Measurements from ENCODE around the gene CYP19A1. TPM values are rescaled to one million over a fixed set of nuclear protein-coding genes. Genes with fewer than 3 reads are reported as not detected.

CYP19A1 gene
- total RNA-seq, 2 experiments from 2014 or later = not detected

DNA sequence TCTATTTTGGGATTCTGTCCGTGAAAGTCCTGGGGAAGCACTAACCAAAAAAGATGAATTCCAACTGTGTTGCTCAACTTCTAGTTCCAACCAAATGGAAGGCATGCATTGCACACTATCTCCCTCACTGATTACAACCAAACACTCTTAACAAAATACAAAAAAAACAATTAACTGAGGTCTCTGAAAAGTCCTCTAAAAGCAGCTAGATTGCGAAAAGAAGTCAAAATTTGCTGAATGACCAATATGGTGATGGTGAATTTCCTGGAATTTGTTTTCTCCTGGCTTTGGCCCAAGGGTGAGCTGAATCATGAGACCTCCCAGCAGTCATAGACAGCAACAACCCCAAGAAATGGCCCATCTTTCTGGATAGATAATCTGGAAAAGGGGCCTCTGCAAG, 28.3 kb downstream of the CYP19A1 start:
- ATAC-seq (no peak), DNase-seq (no peak)
- intact Hi-C loops (cut with micrococcal nuclease) = no loop called here
- POLR2A ChIA-PET = no interaction called here
- Mint-ChIP-seq H3K27me3 (no peaks in the 10 kb centered on the region), H3K9me3 (no peaks in the 10 kb centered on the region), H3K4me3 (no peak overlapping the region), H3K4me1 (ENCODE audit: low read depth) (no peaks in the 10 kb centered on the region), H3K36me3 (ENCODE audit: low read depth) (no peaks in the 10 kb centered on the region), H3K27ac (no peak overlapping the region)
- TF ChIP-seq, protein P1, sequence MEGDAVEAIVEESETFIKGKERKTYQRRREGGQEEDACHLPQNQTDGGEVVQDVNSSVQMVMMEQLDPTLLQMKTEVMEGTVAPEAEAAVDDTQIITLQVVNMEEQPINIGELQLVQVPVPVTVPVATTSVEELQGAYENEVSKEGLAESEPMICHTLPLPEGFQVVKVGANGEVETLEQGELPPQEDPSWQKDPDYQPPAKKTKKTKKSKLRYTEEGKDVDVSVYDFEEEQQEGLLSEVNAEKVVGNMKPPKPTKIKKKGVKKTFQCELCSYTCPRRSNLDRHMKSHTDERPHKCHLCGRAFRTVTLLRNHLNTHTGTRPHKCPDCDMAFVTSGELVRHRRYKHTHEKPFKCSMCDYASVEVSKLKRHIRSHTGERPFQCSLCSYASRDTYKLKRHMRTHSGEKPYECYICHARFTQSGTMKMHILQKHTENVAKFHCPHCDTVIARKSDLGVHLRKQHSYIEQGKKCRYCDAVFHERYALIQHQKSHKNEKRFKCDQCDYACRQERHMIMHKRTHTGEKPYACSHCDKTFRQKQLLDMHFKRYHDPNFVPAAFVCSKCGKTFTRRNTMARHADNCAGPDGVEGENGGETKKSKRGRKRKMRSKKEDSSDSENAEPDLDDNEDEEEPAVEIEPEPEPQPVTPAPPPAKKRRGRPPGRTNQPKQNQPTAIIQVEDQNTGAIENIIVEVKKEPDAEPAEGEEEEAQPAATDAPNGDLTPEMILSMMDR (IDR thresholded peaks at IDR 0.05) = no peak
- CTCF ChIA-PET = no interaction called here

DNA sequence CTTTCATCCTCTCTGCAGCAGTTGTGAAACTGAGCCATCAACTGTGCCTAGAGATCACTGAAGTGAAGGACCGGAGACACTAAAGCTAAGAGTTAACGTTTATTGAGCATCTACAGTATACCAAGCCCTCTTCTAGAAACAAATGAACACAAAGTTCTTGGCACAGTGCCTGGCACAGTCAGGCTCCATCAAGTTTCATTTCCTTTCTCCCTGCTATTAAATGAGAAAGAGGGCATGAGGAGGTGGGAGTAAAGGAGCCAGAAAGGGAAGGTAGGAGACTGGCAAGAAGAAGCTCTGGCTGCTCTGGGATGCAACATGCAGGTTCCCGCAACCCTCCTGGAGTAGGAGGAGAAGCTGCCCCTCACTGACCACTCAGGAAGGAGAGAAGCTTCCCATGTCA, 30.6 kb downstream of the CYP19A1 start:
- H3K9me3 Mint-ChIP-seq = no peaks in the 10 kb centered on the region
- POLR2A ChIA-PET = no interaction called here
- no peak overlapping the region for H3K4me3 Mint-ChIP-seq
- H3K4me1 Mint-ChIP-seq (ENCODE audit: low read depth) = no peaks in the 10 kb centered on the region
- no peak for DNase-seq
- no peaks in the 10 kb centered on the region for H3K36me3 Mint-ChIP-seq (ENCODE audit: low read depth)
- ATAC-seq = no peak
- no peak overlapping the region for H3K27ac Mint-ChIP-seq
- intact Hi-C loops (cut with micrococcal nuclease) = no loop called here
- H3K27me3 Mint-ChIP-seq = peaks cover 4% of the 10 kb centered on the region
- CTCF ChIA-PET = no interaction called here
- TF ChIP-seq, protein P1 (IDR thresholded peaks at IDR 0.05) = no peak

DNA sequence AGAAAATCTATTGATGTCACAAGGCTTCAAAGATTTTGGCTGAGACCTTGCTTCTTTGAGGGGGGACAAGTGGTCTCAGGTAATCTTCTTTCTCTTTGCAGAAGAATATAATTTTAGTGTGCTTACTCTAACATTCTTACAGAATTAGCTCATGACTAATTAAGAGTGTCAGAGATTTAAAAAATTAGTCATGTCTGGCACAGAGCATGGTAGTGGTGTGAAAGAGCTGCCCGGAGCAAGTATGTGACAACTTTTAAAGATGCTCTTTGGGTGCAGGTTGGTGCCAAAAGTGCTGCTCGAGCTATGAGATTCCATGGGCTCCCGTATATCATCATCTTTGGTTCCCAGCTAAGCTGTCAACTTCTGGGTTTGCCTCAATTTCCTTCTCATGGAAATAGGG, 31.1 kb downstream of the CYP19A1 start:
- ChIA-PET POLR2A (no interaction called here), CTCF (no interaction called here)
- ATAC-seq = no peak
- Mint-ChIP-seq H3K4me3 (no peak overlapping the region), H3K9me3 (no peaks in the 10 kb centered on the region), H3K27ac (no peak overlapping the region), H3K27me3 (peaks cover 4% of the 10 kb centered on the region), H3K4me1 (ENCODE audit: low read depth) (no peaks in the 10 kb centered on the region), H3K36me3 (ENCODE audit: low read depth) (no peaks in the 10 kb centered on the region)
- intact Hi-C loops (cut with micrococcal nuclease) = no loop called here
- no peak for DNase-seq
- TF ChIP-seq, protein P1 (IDR thresholded peaks at IDR 0.05) = no peak

DNA sequence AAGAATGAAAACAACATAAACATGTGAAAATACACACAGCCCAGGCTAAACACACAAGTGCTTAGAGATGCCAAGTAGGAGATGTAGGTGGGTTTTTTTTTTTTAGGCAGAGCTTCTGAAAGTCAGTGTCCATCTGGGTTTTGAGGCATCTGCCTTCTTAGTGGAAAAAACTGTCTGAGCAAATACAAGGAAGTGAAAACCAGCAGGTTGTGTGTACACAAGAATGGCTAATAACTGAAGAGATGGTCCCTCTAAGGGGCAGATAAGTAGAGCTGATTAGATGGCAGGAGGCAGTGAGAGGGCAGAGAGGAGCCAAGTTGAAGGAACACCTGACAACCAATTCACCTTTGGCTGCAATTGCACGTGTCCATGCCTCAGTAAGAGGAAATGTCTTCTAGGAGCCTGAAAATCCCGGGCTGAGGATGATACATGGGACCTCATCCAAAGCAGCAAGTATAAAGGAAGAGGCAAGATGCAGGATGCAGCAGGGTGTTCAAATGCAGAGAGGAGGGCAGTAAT, 34.9 kb downstream of the CYP19A1 start:
- Mint-ChIP-seq H3K9me3 (no peaks in the 10 kb centered on the region), H3K27ac (no peak overlapping the region), H3K4me3 (no peak overlapping the region), H3K27me3 (peaks cover 4% of the 10 kb centered on the region), H3K36me3 (ENCODE audit: low read depth) (no peaks in the 10 kb centered on the region), H3K4me1 (ENCODE audit: low read depth) (no peaks in the 10 kb centered on the region)
- POLR2A ChIA-PET = no interaction called here
- DNase-seq (no peak), ATAC-seq (no peak)
- CTCF ChIA-PET = no interaction called here
- TF ChIP-seq, protein P1 (IDR thresholded peaks at IDR 0.05) = no peak
- intact Hi-C loops (cut with micrococcal nuclease) = no loop called here

DNA sequence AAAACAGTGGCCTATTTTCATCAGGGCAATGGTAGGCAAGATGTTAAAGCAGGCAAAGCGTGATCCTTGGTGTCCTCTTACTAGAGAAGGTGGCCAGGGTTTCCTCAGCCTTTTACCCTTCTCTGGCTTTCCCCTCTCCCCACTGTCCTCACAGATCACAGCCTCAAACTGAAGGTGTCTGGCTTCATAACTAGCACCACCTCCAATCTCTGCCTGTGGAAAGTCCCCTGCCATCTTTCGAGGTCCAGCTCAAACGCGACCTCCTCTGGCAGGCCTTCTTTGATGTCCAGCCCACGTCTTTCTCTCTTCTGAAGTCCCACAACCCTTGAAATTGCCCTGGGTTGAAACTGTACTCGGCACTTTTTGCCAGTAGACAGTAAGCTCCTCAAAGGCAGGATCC, 35.9 kb downstream of the CYP19A1 start:
- no peaks in the 10 kb centered on the region for H3K4me1 Mint-ChIP-seq (ENCODE audit: low read depth)
- peaks cover 4% of the 10 kb centered on the region for H3K27me3 Mint-ChIP-seq
- POLR2A ChIA-PET = interaction anchor here (0.6 kb wide), 1 partner anchor 313 kb away, joined by 3 read pairs; no protein-coding TSS in a partner anchor
- H3K9me3 Mint-ChIP-seq = no peaks in the 10 kb centered on the region
- DNase-seq = no peak
- no peak overlapping the region for H3K27ac Mint-ChIP-seq
- intact Hi-C loops (cut with micrococcal nuclease) = no loop called here
- no peaks in the 10 kb centered on the region for H3K36me3 Mint-ChIP-seq (ENCODE audit: low read depth)
- TF ChIP-seq, protein P1 (IDR thresholded peaks at IDR 0.05) = no peak
- CTCF ChIA-PET = no interaction called here
- H3K4me3 Mint-ChIP-seq = no peak overlapping the region
- no peak for ATAC-seq

Measured in activated CD8-positive, alpha-beta T cell treated with anti-CD3 and anti-CD28 coated beads for 36 hours (primary cell).